Esophagus squamous epithelium (tissue), 4 donors: ENCODE data around the gene SCN8A.

Experiments
- CTCF ChIP-seq, 6 experiments: fragments of 450-650 bp in 4 of 6; fragments of 200-600 bp in 2 of 6; sonication (generic) in 2 of 6; IDR thresholded peaks; one replicate each; pipeline ENCODE4 v1.5.1; 2016 to 2019; ENCODE audit warnings: antibody characterized with exemption in 6 of 6, mild to moderate bottlenecking in 4 of 6, moderate library complexity in 4 of 6
- POLR2A ChIP-seq, 4 donors: fragments of 450-650 bp; IDR thresholded peaks; one replicate each; pipeline ENCODE4 v1.6.1; 2017; ENCODE audit warnings: antibody characterized with exemption in 4 of 4, mild to moderate bottlenecking in 4 of 4, moderate library complexity in 3 of 4

DNA sequence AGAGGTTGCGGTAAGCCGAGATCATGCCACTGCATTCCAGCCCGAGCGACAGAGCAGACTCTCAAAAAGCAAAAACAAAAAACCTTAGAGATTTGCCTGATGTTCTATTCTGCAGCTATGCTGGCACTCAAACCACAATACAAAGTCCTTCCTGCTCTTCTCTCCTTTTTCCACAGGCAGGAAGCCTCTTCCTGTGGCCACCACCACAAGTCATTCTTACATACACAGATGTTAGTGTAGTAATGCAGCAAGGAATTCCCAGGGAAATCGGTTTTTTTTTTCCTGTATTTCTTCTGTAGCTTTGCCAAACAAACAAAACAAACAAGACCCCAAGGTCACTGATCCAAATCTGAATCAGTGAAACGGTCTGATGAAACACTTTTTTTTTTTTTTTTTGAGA lies 153.2 kb downstream of the SCN8A start:
- TF ChIP-seq POLR2A (IDR thresholded peaks at IDR 0.05) (no peak), CTCF (IDR thresholded peaks at IDR 0.05) (no peak)
